Right lobe of liver (tissue), 4 donors: ENCODE results near the gene TLE3.

ENCODE experiments used
- POLR2A ChIP-seq: fragments of 450-650 bp; IDR thresholded peaks from one replicate; pipeline ENCODE4 v1.6.1; 2017; ENCODE audit warnings: antibody characterized with exemption, mild to moderate bottlenecking
- TF ChIP-seq, protein P1 (sequence below), 4 donors: fragments of 200-600 bp in 3 of 4; fragments of 450-650 bp in 1 of 4; IDR thresholded peaks; one replicate each; pipeline versions ENCODE4 v1.5.1 to v1.8.0; 2016 to 2022; ENCODE audit warnings: antibody characterized with exemption in 4 of 4, mild to moderate bottlenecking in 2 of 4
- donor health status: DM: no; HTN: no; CAD: no.
- donor health status: DM: no; HTN: no; CAD: no.
- donor health status: DM: no; HTN: yes; CAD: no.

DNA sequence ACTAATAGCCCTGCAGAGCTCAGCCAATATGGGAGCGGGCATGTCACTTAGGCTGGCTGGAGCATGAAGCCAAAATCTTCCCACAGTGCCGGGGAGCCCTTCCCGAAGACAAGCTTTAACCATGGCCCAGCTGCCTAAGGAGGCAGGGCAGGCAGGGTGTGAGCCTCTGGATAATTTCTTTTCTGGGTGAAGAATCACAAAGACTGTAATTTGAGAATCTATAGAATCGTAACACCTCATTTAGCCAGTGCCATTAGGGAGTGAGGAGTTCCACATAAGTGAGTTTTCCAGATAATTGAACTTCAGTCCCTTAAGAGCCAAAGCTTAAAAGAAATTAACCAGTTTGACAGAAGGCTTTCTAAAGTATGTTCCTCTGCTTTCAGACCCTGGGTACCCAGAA is 40.2 kb upstream of the TLE3 start:
- TF ChIP-seq, protein P1, sequence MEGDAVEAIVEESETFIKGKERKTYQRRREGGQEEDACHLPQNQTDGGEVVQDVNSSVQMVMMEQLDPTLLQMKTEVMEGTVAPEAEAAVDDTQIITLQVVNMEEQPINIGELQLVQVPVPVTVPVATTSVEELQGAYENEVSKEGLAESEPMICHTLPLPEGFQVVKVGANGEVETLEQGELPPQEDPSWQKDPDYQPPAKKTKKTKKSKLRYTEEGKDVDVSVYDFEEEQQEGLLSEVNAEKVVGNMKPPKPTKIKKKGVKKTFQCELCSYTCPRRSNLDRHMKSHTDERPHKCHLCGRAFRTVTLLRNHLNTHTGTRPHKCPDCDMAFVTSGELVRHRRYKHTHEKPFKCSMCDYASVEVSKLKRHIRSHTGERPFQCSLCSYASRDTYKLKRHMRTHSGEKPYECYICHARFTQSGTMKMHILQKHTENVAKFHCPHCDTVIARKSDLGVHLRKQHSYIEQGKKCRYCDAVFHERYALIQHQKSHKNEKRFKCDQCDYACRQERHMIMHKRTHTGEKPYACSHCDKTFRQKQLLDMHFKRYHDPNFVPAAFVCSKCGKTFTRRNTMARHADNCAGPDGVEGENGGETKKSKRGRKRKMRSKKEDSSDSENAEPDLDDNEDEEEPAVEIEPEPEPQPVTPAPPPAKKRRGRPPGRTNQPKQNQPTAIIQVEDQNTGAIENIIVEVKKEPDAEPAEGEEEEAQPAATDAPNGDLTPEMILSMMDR (IDR thresholded peaks at IDR 0.05): no peak
- no peak for TF ChIP-seq POLR2A
